GM12875 (cell line): ENCODE results near the gene EPB41.

ENCODE experiments used
- H3K4me3 ChIP-seq: one replicate; pipeline ENCODE4 v1.5.1; 2011; ENCODE audit warnings: low read depth, low read length, control low read depth
- TF ChIP-seq, protein P1 (sequence below): IDR thresholded peaks from 2 replicates; pipeline ENCODE4 v1.5.1; 2011; ENCODE audit warnings: low read depth, mild to moderate bottlenecking, control low read depth, inconsistent platforms, low read length, moderate library complexity, borderline replicate concordance; ENCODE audit not compliant: insufficient read depth

Gene EPB41

DNA sequence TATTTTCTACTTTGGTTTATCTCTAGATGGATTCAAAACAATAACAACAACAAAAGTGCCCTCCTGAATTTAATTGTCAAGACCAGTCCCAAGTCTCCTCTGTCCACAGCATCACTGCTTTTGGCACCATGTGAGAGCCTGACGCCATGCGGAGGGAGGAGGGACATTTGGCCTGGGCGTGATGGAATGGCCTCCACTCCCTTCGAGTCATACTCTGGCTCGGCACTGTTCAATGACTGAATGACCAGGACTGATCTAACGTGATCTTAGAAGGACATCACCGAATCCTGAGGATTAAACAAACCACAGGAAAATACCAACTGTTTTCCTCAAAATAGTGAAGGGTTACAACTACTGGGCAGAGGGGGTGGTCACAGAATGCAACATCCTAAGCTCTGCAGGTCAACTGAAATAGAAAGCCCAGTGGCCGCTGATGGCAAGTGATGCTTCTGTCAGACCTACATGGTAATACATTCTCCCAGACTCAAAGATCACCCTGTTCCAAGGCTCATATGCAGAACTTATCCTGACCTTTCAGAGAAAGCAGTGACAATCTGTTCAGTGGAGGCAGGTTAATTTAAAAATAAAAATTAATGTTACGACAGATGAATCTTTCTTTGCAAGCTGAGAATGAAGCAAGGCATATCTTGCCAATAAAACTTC, 248.2 kb downstream of the EPB41 start:
- TF ChIP-seq, protein P1, sequence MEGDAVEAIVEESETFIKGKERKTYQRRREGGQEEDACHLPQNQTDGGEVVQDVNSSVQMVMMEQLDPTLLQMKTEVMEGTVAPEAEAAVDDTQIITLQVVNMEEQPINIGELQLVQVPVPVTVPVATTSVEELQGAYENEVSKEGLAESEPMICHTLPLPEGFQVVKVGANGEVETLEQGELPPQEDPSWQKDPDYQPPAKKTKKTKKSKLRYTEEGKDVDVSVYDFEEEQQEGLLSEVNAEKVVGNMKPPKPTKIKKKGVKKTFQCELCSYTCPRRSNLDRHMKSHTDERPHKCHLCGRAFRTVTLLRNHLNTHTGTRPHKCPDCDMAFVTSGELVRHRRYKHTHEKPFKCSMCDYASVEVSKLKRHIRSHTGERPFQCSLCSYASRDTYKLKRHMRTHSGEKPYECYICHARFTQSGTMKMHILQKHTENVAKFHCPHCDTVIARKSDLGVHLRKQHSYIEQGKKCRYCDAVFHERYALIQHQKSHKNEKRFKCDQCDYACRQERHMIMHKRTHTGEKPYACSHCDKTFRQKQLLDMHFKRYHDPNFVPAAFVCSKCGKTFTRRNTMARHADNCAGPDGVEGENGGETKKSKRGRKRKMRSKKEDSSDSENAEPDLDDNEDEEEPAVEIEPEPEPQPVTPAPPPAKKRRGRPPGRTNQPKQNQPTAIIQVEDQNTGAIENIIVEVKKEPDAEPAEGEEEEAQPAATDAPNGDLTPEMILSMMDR = no peak

DNA sequence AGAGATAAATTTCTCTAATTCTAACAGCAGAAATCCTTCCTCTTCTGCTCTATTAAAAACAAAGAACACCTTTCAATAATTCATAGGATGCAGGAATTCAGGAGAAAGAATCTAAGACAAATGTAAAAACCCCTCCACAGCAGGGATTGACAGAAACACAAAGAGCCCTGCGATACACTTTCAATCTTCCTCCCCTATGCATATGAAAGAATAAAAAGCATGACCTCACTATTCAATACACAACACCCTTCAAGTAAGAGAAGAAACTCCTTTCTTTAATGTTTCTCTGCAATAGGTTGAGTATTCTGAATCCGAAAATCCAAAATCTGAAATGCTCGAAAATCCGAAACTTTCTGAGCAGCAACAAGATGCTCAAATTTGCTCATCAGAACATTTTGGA, 250.2 kb downstream of the EPB41 start:
- no peak overlapping the region for H3K4me3 ChIP-seq
- TF ChIP-seq, protein P1 = no peak

More for the DNA sequence above, 248.2 kb downstream of the EPB41 start:
- no peak overlapping the region for H3K4me3 ChIP-seq

DNA sequence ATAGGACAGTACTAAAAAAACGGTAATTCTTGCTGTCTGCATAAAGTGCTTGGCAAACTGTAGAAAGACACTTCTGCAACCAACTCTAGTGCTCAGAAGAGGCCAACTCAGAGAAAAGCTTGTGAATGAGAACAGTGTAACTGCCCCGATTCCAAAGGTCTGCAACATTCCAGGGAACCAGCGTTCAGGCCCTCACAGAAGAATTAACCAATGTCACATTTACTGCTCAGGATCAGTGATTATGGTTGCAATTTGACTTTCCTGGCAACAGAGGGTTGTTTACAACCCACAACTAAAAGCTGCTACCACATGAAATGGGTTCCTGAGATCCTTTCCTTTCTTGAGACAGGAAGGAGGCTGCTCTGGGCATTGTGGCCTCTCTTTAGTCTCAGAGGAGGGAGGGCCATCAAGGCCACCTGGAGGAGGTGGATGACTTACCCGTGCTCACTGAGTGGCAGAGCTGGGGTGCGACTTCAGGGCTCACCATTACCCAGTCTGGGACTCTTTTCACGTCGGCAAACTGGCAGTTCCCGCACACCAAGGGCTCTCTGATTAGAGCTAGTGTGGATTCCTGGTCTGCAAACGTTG, 252.0 kb downstream of the EPB41 start:
- TF ChIP-seq, protein P1 = no peak
- H3K4me3 ChIP-seq = no peak overlapping the region

DNA sequence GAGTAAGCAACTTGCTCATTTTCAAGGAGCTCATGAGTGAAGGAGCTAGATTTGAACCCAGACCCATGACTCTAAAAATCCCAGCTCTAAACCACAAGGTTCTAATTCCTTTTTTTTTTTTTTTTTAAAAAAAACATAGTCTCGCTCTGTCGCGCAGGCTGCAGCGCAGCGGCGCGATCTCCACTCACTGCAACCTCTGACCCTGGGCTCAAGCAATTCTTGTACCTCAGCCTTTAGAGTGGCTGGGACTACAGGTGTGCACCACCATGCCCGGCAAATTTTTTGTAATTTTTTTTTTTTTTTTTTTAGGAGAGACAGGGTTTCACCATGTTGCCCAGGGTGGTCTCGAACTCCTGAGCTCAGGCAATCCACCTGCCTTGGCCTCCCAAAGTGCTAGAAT, 253.5 kb downstream of the EPB41 start:
- TF ChIP-seq, protein P1 = no peak
- no peak overlapping the region for H3K4me3 ChIP-seq
